Left ventricle myocardium inferior (tissue), 1 donor: ENCODE results near the gene OAF. TPM values are rescaled to one million over a fixed set of nuclear protein-coding genes. Genes with fewer than 3 reads are reported as not detected.

Source experiments
- DNase-seq: peaks from one replicate; pipeline ENCODE4 v3.0.0-alpha.2; 2020
- H3K27ac ChIP-seq: fragments of 200-600 bp; replicated peaks from 2 replicates; pipeline ENCODE4 v1.8.0; 2021
- H3K27me3 ChIP-seq: fragments of 200-600 bp; 2 replicates; pipeline ENCODE4 v1.8.0; 2021; ENCODE audit warnings: low read depth
- H3K36me3 ChIP-seq: fragments of 200-600 bp; 2 replicates; pipeline ENCODE4 v1.8.0; 2021
- H3K4me1 ChIP-seq: fragments of 200-600 bp; 2 replicates; pipeline ENCODE4 v1.8.0; 2021
- H3K4me3 ChIP-seq: fragments of 200-600 bp; 2 replicates; pipeline ENCODE4 v1.8.0; 2021; ENCODE audit warnings: mild to moderate bottlenecking, moderate library complexity
- H3K9me3 ChIP-seq: fragments of 200-600 bp; replicated peaks from 2 replicates; pipeline ENCODE4 v1.8.0; 2021
- intact Hi-C: fragments of 100-400 bp; cut with micrococcal nuclease; formaldehyde crosslinking; loops from one replicate; pipeline ENCODE4 v1.11.0; 2022
- total RNA-seq: library from RNA; stranded (reverse); fragmentation: NEBNext Ultra II Directional; extraction: Animal tissue kit (Norgen Biotek cat#: 25700); gene quantifications from one replicate; pipeline ENCODE4 v1.2.1, GENCODE V29; 2021
- TF ChIP-seq, protein P1 (sequence below): fragments of 200-600 bp; IDR thresholded peaks from 2 replicates; pipeline ENCODE4 v1.8.0; 2021; ENCODE audit warnings: antibody characterized with exemption, mild to moderate bottlenecking, borderline replicate concordance
- donor health status: DM: no; HTN: yes; CAD: no; lungs with severe emphysema.

The OAF gene
- total RNA-seq, 1 donor from 2014 or later, result 23.7 TPM

DNA sequence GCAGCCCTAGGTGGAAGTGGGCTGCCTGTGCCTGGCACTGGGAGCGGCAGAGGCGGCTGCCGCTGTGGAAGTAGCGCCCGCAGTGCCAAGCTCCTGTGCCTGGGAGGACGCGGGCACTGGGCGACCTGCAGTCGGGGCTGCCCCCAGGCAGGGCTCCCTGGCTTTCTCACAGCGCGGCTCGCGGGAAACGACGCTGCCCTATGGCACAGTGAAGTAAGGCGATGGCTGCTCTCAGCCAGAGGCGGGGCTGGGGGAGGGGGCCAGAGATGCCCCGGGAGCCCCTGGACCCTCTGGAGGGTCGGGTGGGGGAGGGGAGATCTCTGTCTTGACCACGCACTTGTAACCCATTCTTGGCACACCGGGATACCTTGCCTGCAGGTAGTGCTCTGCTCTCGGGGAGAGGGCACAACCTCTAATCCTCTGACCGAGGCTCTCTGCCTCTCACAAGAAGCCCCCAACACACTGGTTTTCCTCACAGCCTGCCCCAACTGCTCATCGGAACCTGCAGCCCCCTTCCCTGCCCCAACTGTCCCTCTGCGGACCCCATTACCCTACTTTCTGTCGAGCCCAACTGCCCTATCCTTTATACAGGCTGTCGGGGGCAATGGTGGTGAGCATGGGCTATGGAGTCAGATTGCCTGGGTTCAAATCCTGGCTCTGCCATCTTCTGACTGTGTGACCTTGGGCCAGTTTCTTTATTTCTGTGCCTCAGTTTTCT is 40.7 kb upstream of the OAF start:
- TF ChIP-seq, protein P1, sequence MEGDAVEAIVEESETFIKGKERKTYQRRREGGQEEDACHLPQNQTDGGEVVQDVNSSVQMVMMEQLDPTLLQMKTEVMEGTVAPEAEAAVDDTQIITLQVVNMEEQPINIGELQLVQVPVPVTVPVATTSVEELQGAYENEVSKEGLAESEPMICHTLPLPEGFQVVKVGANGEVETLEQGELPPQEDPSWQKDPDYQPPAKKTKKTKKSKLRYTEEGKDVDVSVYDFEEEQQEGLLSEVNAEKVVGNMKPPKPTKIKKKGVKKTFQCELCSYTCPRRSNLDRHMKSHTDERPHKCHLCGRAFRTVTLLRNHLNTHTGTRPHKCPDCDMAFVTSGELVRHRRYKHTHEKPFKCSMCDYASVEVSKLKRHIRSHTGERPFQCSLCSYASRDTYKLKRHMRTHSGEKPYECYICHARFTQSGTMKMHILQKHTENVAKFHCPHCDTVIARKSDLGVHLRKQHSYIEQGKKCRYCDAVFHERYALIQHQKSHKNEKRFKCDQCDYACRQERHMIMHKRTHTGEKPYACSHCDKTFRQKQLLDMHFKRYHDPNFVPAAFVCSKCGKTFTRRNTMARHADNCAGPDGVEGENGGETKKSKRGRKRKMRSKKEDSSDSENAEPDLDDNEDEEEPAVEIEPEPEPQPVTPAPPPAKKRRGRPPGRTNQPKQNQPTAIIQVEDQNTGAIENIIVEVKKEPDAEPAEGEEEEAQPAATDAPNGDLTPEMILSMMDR, result no peak
- intact Hi-C loops, result loop anchor here (5.0 kb wide), 1 partner anchor 132 kb away; no protein-coding TSS in a partner anchor
- Histone ChIP-seq H3K9me3 (peaks cover 10% of the 10 kb centered on the region), H3K36me3 (no peaks in the 10 kb centered on the region), H3K4me3 (peak overlapping the region; percentile 66), H3K27ac (no peak overlapping the region), H3K4me1 (peaks cover 21% of the 10 kb centered on the region), H3K27me3 (peaks cover 98% of the 10 kb centered on the region)
- DNase-seq, result no peak

DNA sequence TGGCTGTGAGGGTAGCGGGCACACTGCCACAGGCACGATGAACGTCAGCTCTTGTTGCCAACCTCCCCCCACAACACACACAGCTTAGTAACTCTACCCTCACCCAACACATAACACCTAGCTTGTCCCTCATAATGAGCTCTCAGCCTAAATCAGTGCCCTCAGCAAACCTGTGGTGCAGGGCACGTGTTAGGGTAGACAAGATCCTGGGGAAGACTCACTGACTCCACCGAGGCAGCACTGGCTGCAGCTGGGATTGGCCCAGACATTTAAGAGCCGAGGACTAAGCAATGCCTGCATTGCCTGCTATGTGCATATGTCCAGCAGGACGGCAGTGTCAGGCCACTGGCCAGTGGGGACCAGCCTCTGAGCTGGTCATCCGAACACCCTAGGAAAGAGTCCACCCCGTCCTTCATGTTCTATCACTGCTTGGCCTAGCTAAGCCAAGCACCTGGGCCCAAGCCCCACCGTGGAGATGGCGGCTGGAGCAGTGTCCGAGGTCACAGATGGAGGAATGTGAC is 40.0 kb upstream of the OAF start:
- H3K4me3 ChIP-seq, result no peak overlapping the region
- no peaks in the 10 kb centered on the region for H3K36me3 ChIP-seq
- peaks cover 21% of the 10 kb centered on the region for H3K4me1 ChIP-seq
- H3K27me3 ChIP-seq, result peaks cover 98% of the 10 kb centered on the region
- DNase-seq, result no peak
- TF ChIP-seq, protein P1, result no peak
- intact Hi-C loops, result loop anchor here (5.0 kb wide), 1 partner anchor 132 kb away; no protein-coding TSS in a partner anchor
- H3K9me3 ChIP-seq, result peaks cover 3% of the 10 kb centered on the region
- no peak overlapping the region for H3K27ac ChIP-seq

DNA sequence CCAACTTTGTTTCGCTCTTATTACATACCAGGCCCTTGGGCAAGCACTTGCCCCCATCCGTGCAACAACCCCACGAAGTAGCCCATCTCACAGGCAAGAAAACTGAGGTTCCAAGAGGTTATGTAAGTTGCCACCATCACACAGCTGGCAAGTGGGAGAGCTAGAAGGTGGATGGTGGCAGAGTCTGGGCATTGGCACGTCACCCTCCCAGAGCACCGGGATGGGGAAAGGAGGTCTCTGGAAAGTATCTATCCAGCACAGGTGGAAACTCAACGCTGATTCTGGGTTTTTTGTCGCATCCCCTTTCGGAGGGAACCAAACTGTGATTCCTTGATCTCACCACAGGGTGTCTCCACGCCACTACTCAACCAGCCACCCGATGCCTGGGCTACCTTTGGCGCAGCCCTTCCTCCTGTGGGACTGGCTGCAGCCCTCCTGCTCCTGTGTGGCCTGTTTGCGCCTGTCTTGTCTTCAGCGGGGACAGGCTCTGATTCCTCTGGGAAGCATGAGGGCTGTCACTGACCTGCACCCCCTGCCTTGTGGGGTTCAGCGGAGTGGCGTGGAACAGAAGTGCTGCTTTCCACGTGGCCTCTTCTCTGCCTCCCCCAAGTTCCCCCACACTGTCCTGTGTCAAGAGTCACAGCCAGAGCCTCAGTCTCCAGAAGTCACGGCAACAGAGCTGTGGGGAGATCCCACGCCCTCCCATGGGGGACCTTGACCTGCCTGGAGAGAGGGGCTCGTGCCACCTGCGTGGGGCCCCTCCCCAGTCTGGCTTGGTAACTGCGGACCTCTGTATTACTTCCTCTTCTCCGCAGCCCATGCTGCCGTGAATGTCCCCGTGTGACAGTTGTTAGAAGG is 38.5 kb upstream of the OAF start:
- peaks cover 21% of the 10 kb centered on the region for H3K4me1 ChIP-seq
- intact Hi-C loops, result loop anchor here (2.0 to 5.0 kb wide), 2 partner anchors 59 to 130 kb away; no protein-coding TSS in a partner anchor
- TF ChIP-seq, protein P1, result peak; percentile 92
- H3K27me3 ChIP-seq, result peaks cover 91% of the 10 kb centered on the region
- H3K27ac ChIP-seq, result no peak overlapping the region
- no peaks in the 10 kb centered on the region for H3K36me3 ChIP-seq
- H3K4me3 ChIP-seq, result no peak overlapping the region
- H3K9me3 ChIP-seq, result no peaks in the 10 kb centered on the region
- DNase-seq, result peak; percentile 64

DNA sequence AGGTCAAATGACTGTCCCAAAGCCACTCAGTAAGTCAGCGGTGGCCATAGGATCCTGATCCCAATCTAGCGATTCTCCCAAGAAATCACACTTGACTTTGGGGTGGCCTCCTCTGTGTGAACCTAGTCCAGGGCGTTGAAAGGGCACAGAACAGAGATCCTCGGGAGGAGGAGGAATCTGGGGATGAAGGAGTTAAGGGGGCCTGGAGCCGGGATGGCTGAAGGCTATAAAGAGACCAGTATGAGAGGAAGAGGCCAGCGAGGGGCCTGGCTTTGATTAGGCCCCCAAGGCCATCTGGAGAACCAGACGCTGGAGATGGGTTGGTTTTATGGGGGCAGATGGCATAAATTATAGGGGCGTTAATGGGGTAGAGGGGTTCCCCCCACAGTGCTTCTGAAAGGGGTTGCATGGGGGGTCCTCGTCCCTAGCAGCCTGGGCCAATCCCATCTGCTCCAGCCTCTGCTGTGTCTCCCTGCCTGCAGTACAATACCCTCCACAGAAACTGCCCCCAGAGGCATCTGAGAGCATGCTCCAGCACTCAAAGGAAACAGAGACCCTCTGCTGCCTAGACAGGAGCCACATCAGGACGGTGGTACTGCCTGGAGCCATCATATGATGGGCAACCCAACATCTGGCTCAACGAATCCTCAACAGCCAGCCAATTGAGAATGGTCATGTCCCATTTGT is 37.7 kb upstream of the OAF start:
- Histone ChIP-seq H3K4me3 (no peak overlapping the region), H3K4me1 (peaks cover 22% of the 10 kb centered on the region), H3K9me3 (no peaks in the 10 kb centered on the region), H3K36me3 (no peaks in the 10 kb centered on the region), H3K27me3 (peaks cover 82% of the 10 kb centered on the region), H3K27ac (no peak overlapping the region)
- TF ChIP-seq, protein P1, result no peak
- no peak for DNase-seq
- intact Hi-C loops, result loop anchor here (2.0 to 5.0 kb wide), 2 partner anchors 58 to 129 kb away; no protein-coding TSS in a partner anchor

DNA sequence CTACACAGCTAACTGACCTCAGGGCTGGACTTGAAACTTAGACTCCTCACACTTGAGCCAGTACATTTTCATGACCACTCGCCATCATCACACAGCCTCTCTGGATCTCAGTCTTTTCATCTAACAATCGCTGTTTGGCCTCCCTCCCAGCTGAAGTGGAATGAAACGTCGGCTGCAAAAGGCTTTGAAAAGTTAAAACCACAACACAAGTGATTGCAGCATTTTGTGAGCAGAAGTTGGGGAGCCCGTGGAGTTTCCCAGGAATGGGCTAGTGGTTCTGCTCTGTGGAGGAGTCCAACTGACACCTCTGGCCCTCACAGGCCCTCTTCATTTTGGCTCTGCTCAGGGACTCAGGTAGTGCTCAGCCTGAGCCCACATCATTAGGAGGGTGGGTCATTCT is 37.0 kb upstream of the OAF start:
- TF ChIP-seq, protein P1, result no peak
- Histone ChIP-seq H3K27ac (no peak overlapping the region), H3K27me3 (peaks cover 76% of the 10 kb centered on the region), H3K36me3 (no peaks in the 10 kb centered on the region), H3K4me3 (no peak overlapping the region), H3K9me3 (no peaks in the 10 kb centered on the region), H3K4me1 (peaks cover 24% of the 10 kb centered on the region)
- no peak for DNase-seq
- intact Hi-C loops, result loop anchor here (2.0 to 5.0 kb wide), 2 partner anchors 57 to 128 kb away; no protein-coding TSS in a partner anchor
